Liver (tissue), 9 donors: ENCODE measurements around the gene UHMK1. TPM values are rescaled to one million over a fixed set of nuclear protein-coding genes. Genes with fewer than 3 reads are reported as not detected.

ENCODE experiments used
- DNase-seq: peaks from one replicate; pipeline ENCODE4 v3.0.0-alpha.2; 2017; ENCODE audit warnings: low spot score
- H3K27ac ChIP-seq, 2 donors: one replicate each; pipeline ENCODE4 v1.7.0; 2013; ENCODE audit warnings: inconsistent platforms in 2 of 2, low read length in 2 of 2, control low read depth in 1 of 2, low read depth in 1 of 2, mild to moderate bottlenecking in 1 of 2
- H3K27me3 ChIP-seq, 4 donors: one replicate each; pipeline versions ENCODE4 v1.6.1 to v1.7.0; 2013; ENCODE audit warnings: low read length in 3 of 4, inconsistent platforms in 1 of 4, mild to moderate bottlenecking in 1 of 4, moderate library complexity in 1 of 4; ENCODE audit not compliant: control insufficient read depth in 4 of 4, insufficient read depth in 4 of 4
- H3K36me3 ChIP-seq, 4 donors: one replicate each; pipeline versions ENCODE4 v1.6.1 to v1.7.0; 2013; ENCODE audit warnings: low read length in 3 of 4, mild to moderate bottlenecking in 3 of 4, low read depth in 1 of 4, moderate library complexity in 1 of 4; ENCODE audit not compliant: control insufficient read depth in 4 of 4, insufficient read depth in 3 of 4
- H3K4me1 ChIP-seq, 4 donors: one replicate each; pipeline versions ENCODE4 v1.6.1 to v1.7.0; 2013; ENCODE audit warnings: low read length in 3 of 4, mild to moderate bottlenecking in 3 of 4, moderate library complexity in 1 of 4; ENCODE audit not compliant: control insufficient read depth in 4 of 4, insufficient read depth in 4 of 4
- H3K4me3 ChIP-seq, 3 donors: one replicate each; pipeline versions ENCODE4 v1.6.1 to v1.7.0; 2013; ENCODE audit warnings: low read length in 3 of 3, control low read depth in 1 of 3, low read depth in 1 of 3, mild to moderate bottlenecking in 1 of 3
- H3K9ac ChIP-seq, 2 donors: one replicate each; pipeline ENCODE4 v1.7.0; 2013; ENCODE audit warnings: low read length in 2 of 2, mild to moderate bottlenecking in 2 of 2, moderate library complexity in 2 of 2, control low read depth in 1 of 2, low read depth in 1 of 2
- H3K9me3 ChIP-seq, 4 donors: one replicate each; pipeline versions ENCODE4 v1.6.1 to v1.7.0; 2013; ENCODE audit warnings: low read length in 3 of 4; ENCODE audit not compliant: control insufficient read depth in 4 of 4
- CTCF ChIP-seq: fragments of 150-350 bp; IDR thresholded peaks from 2 replicates; pipeline ENCODE4 v1.5.1; 2017; ENCODE audit warnings: improper control_type of control experiment, low read depth, low read length; ENCODE audit not compliant: missing input control
- EGR1 ChIP-seq, 2 donors: IDR thresholded peaks; 2 replicates each; pipeline ENCODE4 v1.6.1; 2016 to 2018; ENCODE audit warnings: antibody characterized with exemption in 2 of 2, low read depth in 2 of 2
- FOXA1 ChIP-seq: IDR thresholded peaks from 2 replicates; pipeline ENCODE4 v1.6.1; 2016; ENCODE audit warnings: antibody characterized with exemption
- FOXA2 ChIP-seq: IDR thresholded peaks from 2 replicates; pipeline ENCODE4 v1.6.1; 2016; ENCODE audit warnings: antibody characterized with exemption
- GABPA ChIP-seq, 2 donors: IDR thresholded peaks in 1 of 2; conservative IDR thresholded peaks in 1 of 2; 2 replicates each; pipeline ENCODE4 v1.6.1; 2016; ENCODE audit warnings: antibody characterized with exemption in 2 of 2, mild to moderate bottlenecking in 1 of 2, moderate library complexity in 1 of 2
- HNF4A ChIP-seq, 2 donors: conservative IDR thresholded peaks; 2 replicates each; pipeline ENCODE4 v1.6.1; 2016; ENCODE audit warnings: antibody characterized with exemption in 2 of 2, mild to moderate bottlenecking in 2 of 2
- HNF4G ChIP-seq: IDR thresholded peaks from 2 replicates; pipeline ENCODE4 v1.6.1; 2016; ENCODE audit warnings: antibody characterized with exemption
- JUND ChIP-seq, 2 donors: IDR thresholded peaks; 2 replicates each; pipeline ENCODE4 v1.6.1; 2016; ENCODE audit warnings: antibody characterized with exemption in 2 of 2
- NR2F2 ChIP-seq: IDR thresholded peaks from 2 replicates; pipeline ENCODE4 v1.6.1; 2016; ENCODE audit warnings: antibody characterized with exemption
- RAD21 ChIP-seq, 2 donors: IDR thresholded peaks; 2 replicates each; pipeline ENCODE4 v1.6.1; 2016; ENCODE audit warnings: antibody characterized with exemption in 2 of 2, mild to moderate bottlenecking in 2 of 2
- RXRA ChIP-seq, 2 donors: IDR thresholded peaks; 2 replicates each; pipeline ENCODE4 v1.6.1; 2017 to 2018; ENCODE audit warnings: antibody characterized with exemption in 2 of 2, mild to moderate bottlenecking in 1 of 2
- SP1 ChIP-seq: IDR thresholded peaks from 2 replicates; pipeline ENCODE4 v1.6.1; 2018; ENCODE audit warnings: antibody characterized with exemption, mild to moderate bottlenecking
- TAF1 ChIP-seq: conservative IDR thresholded peaks from 2 replicates; pipeline ENCODE4 v1.6.1; 2016; ENCODE audit warnings: antibody characterized with exemption, mild to moderate bottlenecking
- YY1 ChIP-seq: IDR thresholded peaks from 2 replicates; pipeline ENCODE4 v1.6.1; 2016; ENCODE audit warnings: antibody characterized with exemption, mild to moderate bottlenecking
- ZBTB33 ChIP-seq: IDR thresholded peaks from 2 replicates; pipeline ENCODE4 v1.6.1; 2016; ENCODE audit warnings: antibody characterized with exemption
- WGBS: extraction: QIAGEN DNeasy Blood & Tissue Kit; methylation state at CpG from one replicate; pipeline ENCODE4 v1.1.7; 2013; 5-methylcytosine and 5-hydroxymethylcytosine counted together
- polyA plus RNA-seq, 2 donors: library from polyadenylated mRNA; stranded (reverse) in 1 of 2; unstranded in 1 of 2; fragments of 200-250 nt in 1 of 2; fragments of >200 nt in 1 of 2; fragmentation: Nextera tagmentation in 1 of 2; extraction: Ambion mirVana in 1 of 2; gene quantifications; one replicate each; pipeline versions ENCODE4 v1.2.1 to v1.2.3, GENCODE V29; 2013 to 2015
- total RNA-seq, 2 donors: library from RNA; depleted of rRNA; stranded (reverse); fragments of >200 nt; gene quantifications; one replicate each; pipeline ENCODE4 v1.2.3, GENCODE V29; 2014
- TF ChIP-seq, protein P1 (sequence below): IDR thresholded peaks from 2 replicates; pipeline ENCODE4 v1.6.1; 2016; ENCODE audit warnings: antibody characterized with exemption
- TF ChIP-seq, protein P2 (sequence below): IDR thresholded peaks from 2 replicates; pipeline ENCODE4 v1.6.1; 2016; ENCODE audit warnings: antibody characterized with exemption
- TF ChIP-seq, protein P3 (sequence below): IDR thresholded peaks from 2 replicates; pipeline ENCODE4 v1.6.1; 2016; ENCODE audit warnings: antibody characterized with exemption, mild to moderate bottlenecking
- donor health status: healthy.
- donor health status: healthy.
- donor health status: healthy.
- donor health status: healthy.
- donor health status: healthy.

The UHMK1 gene
- total and polyA plus RNA-seq, 4 donors: 15.8 to 64.3 (median 36.9) TPM

GRCh38 chr1:162562470-162562828 lies 64.8 kb downstream of the UHMK1 start:
- no peaks in the 10 kb centered on the region for H3K27me3 ChIP-seq
- 27% methylated on average over 5 of the region's 5 CpGs for WGBS
- peak overlapping the region; percentile 94 to 97 for H3K9ac ChIP-seq
- TF ChIP-seq GABPA (IDR thresholded peaks at IDR 0.05 in 1 of 2, conservative IDR thresholded peaks at IDR 0.05 in 1 of 2) (no peak), FOXA1 (no peak), EGR1 (IDR thresholded peaks at IDR 0.05; ENCODE audit: low read depth in 2 of 2) (no peak), RXRA (IDR thresholded peaks at IDR 0.05) (no peak), RAD21 (IDR thresholded peaks at IDR 0.05) (peak in 1 of 2 donors; percentile 11), YY1 (peak; percentile 20), HNF4G (no peak), NR2F2 (no peak), ZBTB33 (no peak), CTCF (no peak), HNF4A (conservative IDR thresholded peaks at IDR 0.05) (peak; percentile 23 to 54)
- TF ChIP-seq, protein P1, sequence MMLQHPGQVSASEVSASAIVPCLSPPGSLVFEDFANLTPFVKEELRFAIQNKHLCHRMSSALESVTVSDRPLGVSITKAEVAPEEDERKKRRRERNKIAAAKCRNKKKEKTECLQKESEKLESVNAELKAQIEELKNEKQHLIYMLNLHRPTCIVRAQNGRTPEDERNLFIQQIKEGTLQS: no peak
- TF ChIP-seq, protein P2, sequence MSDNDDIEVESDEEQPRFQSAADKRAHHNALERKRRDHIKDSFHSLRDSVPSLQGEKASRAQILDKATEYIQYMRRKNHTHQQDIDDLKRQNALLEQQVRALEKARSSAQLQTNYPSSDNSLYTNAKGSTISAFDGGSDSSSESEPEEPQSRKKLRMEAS: no peak
- TF ChIP-seq, protein P3, sequence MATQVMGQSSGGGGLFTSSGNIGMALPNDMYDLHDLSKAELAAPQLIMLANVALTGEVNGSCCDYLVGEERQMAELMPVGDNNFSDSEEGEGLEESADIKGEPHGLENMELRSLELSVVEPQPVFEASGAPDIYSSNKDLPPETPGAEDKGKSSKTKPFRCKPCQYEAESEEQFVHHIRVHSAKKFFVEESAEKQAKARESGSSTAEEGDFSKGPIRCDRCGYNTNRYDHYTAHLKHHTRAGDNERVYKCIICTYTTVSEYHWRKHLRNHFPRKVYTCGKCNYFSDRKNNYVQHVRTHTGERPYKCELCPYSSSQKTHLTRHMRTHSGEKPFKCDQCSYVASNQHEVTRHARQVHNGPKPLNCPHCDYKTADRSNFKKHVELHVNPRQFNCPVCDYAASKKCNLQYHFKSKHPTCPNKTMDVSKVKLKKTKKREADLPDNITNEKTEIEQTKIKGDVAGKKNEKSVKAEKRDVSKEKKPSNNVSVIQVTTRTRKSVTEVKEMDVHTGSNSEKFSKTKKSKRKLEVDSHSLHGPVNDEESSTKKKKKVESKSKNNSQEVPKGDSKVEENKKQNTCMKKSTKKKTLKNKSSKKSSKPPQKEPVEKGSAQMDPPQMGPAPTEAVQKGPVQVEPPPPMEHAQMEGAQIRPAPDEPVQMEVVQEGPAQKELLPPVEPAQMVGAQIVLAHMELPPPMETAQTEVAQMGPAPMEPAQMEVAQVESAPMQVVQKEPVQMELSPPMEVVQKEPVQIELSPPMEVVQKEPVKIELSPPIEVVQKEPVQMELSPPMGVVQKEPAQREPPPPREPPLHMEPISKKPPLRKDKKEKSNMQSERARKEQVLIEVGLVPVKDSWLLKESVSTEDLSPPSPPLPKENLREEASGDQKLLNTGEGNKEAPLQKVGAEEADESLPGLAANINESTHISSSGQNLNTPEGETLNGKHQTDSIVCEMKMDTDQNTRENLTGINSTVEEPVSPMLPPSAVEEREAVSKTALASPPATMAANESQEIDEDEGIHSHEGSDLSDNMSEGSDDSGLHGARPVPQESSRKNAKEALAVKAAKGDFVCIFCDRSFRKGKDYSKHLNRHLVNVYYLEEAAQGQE: no peak
- DNase-seq: no peak
- H3K4me1 ChIP-seq: peaks cover 6 to 48% (median 17%) of the 10 kb centered on the region in 4 donors
- peak overlapping the region; percentile 77 to 99 (median 95) for H3K4me3 ChIP-seq
- H3K9me3 ChIP-seq: no peaks in the 10 kb centered on the region
- peak overlapping the region; percentile 97 to 98 for H3K27ac ChIP-seq
- peaks cover 0 to 6% (median 5%) of the 10 kb centered on the region in 4 donors for H3K36me3 ChIP-seq

GRCh38 chr1:162564762-162565218 lies 67.2 kb downstream of the UHMK1 start:
- Histone ChIP-seq H3K36me3 (peaks cover 2 to 25% (median 10%) of the 10 kb centered on the region in 4 donors), H3K27me3 (no peaks in the 10 kb centered on the region), H3K4me1 (peaks cover 6 to 46% (median 16%) of the 10 kb centered on the region in 4 donors), H3K27ac (no peak overlapping the region), H3K4me3 (no peak overlapping the region), H3K9me3 (no peaks in the 10 kb centered on the region), H3K9ac (no peak overlapping the region)
- no peak for DNase-seq
- WGBS: 75% methylated on average over 5 of the region's 5 CpGs
- TF ChIP-seq, protein P1: no peak
- TF ChIP-seq CTCF: no peak
- TF ChIP-seq, protein P2: no peak
- no peak for TF ChIP-seq YY1
- TF ChIP-seq NR2F2: no peak
- TF ChIP-seq FOXA2: no peak
- TF ChIP-seq ZBTB33: no peak
- TF ChIP-seq RXRA (IDR thresholded peaks at IDR 0.05): no peak
- no peak for TF ChIP-seq JUND (IDR thresholded peaks at IDR 0.05)
- TF ChIP-seq TAF1: no peak
- no peak for TF ChIP-seq FOXA1
- TF ChIP-seq HNF4G: no peak
- TF ChIP-seq SP1: no peak
- TF ChIP-seq EGR1 (IDR thresholded peaks at IDR 0.05; ENCODE audit: low read depth in 2 of 2): no peak
